Measurements from ENCODE around the gene PLA2G4D.

The PLA2G4D gene, protein sequence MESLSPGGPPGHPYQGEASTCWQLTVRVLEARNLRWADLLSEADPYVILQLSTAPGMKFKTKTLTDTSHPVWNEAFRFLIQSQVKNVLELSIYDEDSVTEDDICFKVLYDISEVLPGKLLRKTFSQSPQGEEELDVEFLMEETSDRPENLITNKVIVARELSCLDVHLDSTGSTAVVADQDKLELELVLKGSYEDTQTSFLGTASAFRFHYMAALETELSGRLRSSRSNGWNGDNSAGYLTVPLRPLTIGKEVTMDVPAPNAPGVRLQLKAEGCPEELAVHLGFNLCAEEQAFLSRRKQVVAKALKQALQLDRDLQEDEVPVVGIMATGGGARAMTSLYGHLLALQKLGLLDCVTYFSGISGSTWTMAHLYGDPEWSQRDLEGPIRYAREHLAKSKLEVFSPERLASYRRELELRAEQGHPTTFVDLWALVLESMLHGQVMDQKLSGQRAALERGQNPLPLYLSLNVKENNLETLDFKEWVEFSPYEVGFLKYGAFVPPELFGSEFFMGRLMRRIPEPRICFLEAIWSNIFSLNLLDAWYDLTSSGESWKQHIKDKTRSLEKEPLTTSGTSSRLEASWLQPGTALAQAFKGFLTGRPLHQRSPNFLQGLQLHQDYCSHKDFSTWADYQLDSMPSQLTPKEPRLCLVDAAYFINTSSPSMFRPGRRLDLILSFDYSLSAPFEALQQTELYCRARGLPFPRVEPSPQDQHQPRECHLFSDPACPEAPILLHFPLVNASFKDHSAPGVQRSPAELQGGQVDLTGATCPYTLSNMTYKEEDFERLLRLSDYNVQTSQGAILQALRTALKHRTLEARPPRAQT

DNA sequence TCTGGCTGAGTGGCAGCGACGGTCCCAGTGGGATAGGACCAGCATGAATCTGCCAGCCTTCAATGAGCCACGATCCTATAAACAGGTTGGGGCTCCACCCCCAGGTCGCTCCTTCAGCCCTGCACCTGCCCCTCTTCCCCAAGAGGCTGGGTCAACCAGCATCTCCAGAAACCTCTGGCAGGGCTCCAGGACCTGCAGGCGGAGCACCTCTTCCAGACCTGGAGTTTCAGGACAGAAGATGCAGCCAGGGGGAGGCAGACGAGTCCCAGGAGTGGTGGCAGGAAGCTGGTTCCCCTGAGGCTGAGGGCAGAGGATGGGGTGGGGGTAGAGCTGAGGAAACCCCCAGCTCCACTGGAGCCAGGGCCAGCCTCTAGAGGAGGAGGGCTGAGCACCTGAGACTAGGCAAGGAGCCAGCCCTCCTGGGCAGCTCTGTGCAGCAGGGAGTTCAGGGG, at the start of gene PLA2G4D:
Gene PLA2G4D (minus strand): TSS at position 51 of the 452 bp plus-strand sequence. CDS start 103 bp downstream, outside the sequence.
- no peak for DNase-seq

DNA sequence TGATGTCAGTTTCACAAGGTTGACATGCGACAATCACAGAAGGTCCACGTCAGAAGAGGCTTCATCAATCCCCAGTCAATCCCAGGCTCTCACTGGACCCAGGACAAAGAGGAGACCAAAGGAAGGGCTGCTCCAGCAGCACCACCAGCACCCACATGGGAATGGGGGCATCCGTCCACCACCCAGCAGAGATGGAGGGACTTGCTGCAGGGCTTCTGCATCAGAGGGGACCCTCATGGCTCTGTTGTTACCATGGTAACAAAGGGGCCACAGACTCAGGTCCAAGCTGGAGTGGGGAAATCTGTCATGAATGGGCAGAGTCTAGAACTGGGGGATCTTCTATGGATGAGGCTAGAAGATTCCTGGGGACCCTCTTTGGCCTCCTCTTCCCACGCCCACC, 49.0 kb upstream of the PLA2G4D start:
- no peak for DNase-seq

DNA sequence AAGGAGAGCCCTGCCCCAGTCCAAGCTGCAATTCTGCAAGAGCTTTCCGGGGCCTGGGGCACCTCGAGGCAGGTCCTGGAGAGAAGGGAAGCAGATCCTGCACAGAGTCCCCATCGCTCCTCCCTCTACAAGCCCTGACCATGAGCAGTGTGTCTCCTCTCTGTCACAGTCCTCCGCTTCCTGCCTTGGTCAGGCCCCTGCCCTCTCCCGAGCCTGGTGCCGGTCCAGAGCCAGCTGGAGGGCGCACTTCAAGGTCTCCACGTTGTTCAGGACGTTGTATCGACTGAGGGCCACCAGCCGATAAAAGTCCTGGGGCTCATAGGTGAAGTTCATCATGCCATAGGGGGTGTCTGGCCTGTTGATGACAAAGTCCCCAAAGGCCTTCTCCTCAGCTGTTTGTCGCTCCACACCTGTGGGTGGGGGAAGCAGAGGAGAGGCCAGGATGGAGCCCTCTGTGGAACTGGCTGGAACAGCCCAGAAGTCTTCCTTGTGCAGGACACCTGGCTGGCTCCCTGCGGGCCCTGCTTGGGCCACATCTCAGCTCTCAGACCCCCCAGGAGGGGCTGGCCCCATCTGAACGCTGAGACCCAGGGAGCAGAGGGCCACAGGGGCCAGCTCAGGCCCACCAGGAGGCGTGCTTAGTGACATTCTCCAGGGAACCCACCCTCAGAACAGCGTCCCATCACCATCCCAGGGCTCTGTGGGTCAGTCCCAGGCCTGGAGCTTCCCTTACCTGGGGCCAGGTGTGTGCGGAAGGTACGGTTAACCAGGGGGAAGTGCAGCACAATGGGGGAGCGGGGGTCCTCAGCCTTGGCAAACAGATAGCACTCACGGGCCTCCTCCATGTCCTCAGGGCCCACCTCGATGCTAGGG, 47.7 kb upstream of the PLA2G4D start:
- no peak for DNase-seq

DNA sequence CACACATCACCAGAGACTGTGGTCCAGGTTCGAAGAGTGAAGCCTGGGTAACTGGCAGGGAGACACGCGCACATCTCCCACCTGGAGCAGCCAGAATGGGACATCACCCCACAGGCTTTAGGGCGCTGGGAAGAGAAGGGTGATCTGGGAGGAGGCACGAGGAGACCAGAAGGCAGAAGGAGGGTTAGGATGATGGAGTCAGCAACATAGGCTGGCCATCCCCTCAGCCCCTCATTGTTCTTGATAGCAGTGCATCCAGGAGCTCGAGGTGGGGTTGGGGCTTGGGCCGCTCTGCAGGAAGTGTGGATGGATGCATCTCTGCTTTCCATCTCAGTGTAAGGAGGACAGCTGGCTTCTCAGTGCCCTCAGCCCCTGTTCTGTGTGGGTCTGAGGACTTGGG, 46.9 kb upstream of the PLA2G4D start:
- no peak for DNase-seq

DNA sequence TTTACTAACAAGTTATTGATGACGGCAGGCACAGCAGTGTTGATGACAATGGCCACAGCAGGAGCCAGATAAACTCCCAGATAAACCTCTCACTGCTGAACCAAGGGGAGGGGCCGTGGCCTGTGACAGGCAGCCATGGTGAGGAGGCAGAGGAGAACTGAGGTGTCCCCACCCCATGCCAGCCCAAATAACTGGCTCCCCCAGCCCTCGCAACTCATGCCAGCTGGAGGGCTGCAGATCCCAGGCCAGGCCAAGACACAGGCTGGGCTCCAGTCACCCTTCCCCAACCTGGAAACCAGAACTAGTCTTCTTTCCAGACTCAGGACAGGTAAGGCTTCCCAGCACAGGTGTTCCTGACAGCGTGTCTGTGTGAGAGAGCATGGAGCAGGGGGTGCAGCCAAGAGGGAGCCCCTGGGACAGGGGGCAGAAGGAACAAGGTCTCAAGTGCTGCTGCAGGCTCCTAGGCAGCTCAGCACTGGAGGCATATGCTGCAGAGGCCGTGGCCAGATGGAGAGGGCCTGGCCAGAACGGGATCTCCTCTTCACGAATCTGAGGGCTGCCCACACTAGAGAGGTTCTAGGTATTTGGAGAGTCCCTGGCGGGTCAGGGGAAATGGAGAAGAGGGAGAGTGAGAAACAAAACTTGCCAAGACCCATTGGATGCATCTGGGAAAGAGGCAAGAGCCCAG, 46.2 kb upstream of the PLA2G4D start:
- no peak for DNase-seq

DNA sequence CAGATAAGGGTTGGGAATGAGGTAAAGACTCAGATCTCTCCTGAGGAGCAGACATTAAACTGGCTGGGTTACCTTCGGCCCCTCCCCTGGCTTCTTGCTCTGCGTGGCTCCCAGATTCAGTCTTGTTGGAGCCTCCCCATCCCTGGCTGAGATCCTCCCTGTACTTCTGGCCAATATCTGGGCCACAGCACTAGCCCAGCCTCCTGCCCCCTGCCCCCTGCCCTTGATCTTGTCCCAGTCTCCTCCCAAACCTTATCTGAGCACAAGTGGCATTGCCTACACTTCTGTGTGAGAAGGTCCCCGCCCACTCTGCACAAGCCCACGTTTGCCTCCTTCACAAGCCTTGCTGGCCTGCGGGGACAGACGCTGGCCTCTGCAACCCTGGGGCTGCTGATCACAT, 45.2 kb upstream of the PLA2G4D start:
- DNase-seq, result no peak

DNA sequence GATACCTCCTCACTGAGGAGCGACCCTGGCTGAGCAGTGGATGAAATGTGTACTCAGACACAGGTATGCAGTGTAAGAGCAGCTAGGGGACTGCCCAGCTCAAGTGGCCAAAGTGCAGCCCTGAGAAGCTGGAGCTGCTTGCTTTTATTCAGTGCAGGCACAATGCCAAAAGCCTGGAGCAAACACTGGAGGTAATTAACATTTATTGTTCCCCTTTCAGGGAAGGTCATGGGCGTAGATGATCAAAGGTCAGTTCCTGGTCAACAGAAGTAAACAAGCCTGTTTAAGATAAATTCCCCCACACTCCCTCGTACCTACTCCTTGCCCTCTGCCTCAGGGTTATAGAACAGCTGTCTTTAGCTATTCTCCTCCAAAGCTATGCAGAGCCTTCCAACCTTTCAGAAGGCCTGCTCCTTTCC, 44.6 kb upstream of the PLA2G4D start:
- no peak for DNase-seq

DNA sequence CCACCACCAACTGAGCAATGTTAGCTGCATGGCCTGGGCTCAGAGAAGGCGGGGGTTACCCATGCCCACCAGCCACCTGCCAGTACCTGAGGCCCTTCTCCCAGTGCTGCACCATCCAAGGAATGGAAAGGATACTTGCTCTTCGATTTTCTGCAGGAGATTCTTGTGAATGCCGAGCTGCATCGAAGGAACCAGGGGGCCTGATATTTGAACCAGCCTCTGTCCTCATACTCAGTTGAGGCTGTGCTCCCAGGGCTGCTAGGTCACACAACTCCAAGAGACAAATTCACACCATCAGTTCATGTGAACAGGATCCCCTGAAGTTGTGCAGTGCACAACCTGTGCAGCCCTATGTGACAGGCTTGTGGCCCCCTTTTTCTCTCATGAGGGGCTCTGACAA, 44.0 kb upstream of the PLA2G4D start:
- no peak for DNase-seq

DNA sequence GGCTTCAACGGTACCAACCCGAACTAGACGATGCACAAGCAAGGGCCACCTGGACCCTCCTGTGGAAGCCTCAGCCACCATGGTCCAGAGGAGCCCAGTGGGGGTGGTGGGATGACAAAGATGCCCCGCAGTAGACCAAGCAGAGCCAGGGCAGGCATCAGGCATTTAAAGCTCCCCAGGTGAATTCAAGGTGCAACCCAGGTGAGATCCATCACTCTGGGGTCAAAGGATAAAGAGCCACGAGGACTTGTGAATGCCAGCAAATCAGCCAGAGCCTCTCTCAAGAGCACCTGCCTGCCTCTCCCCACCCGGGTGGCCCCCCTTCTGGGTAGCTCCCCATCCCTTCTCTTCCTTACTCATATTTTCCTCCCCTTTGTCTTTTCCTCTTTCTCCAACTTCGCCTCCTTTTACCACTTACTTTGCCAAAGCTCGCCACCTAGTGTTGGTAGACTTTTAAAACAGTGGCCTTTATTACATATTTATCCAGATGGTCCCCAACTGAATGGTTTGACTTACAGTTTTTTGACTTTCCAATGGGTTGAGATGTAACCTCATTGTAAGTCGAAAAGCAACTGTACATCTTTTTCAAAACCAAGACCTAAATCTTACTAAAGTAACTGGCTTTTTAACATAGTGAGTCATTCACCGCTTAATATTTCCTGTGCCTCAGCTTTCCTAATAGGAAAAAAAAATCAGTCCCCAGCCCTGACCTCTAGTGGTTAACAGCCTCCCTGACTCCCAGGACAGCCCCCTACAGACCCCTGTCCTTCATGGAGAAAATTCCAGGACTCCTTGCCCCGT, 43.3 kb upstream of the PLA2G4D start:
- DNase-seq, result peak; percentile 48

DNA sequence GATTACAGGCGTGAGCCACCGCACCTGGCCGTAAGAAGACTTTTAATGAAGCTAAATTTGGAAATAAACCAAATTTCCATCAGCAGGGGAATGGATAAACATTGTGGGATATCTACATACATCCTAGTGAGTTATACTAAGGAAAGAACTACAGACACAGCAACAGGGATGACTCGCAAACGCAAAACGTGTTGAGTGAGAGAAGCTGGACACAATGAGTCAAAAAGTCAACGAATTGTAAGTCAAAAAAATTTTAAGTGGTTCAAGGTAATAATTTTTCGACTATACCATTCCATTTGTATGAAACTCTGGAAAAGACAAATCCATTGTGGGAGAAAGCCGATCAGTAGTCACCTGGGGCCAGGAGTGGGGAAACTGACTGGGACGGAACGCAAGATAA, 42.2 kb upstream of the PLA2G4D start:
- DNase-seq, result no peak

DNA sequence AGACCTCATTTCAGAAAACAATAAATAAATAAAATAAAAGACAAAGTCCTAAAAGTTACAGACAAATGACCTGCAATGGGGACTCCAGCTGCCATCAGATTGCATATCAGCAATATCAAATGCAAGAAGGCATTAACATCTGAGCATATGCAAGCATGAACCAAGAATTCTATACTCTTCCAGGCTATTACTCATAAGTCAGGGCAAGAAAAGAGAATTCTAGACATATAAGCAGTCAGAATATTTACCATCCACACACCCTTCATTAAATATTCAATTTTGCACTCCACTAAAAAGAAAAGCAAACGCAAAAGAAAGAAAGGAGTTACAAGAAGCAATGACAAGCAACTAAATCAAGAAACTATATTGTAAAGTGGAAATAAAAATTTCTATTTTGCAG, 41.0 kb upstream of the PLA2G4D start:
- no peak for DNase-seq

DNA sequence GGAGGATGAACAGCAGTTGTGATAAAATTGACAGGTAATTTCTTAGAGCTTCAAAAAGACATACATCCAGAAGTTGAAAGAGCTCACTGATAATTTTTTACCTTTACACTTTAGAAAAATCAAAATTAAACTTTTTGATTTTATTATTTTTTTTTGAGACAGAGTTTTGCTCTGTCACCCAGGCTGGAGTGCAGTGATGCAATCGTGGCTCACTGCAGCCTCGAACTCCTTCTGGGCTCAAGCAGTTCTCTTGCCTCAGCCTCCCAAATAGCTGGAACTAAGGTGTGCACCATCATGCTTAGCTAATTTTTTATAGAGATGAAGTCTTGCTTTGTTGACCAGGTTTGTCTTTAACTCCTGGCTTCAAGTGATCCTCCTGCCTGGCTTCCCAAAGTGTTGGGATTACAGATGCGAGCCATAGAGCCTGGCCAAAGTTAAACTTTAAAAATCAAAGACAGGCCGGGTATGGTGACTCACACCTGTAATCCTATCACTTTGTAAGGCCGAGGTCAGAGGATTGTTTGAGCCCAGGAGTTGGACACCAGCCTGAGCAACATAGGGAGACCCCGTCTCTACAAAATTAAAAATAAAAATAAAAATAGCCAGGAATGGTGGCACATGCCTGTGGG, 40.4 kb upstream of the PLA2G4D start:
- no peak for DNase-seq

DNA sequence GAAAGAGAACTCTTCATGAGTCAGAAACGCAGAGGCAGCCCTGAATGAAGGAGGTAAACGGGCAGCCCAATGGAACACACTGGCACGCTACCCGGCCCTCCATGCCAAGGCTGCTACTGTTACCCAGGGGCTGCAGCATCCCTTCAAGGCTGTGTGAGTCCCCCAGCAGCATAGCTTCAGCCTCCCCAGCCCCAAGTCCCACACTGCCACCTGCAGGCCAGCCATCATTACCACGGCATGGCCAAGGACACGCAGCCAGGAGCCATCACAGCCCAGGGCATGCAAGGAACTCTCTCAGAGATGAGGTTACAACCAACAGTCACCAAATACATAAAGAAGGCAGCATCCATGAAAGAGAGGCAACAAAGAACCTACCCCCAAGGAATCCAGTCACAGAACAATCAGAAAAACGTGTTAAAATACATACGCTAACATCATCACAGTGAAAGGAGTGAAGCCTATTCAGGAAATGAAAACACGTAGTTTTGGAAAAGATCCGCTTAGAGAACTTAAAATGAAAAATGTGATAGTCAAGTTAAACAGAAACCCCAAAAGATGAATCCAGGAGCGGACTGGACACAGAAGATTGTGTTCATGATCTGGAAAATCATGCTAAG, 39.6 kb upstream of the PLA2G4D start:
- DNase-seq, result peak; percentile 76

DNA sequence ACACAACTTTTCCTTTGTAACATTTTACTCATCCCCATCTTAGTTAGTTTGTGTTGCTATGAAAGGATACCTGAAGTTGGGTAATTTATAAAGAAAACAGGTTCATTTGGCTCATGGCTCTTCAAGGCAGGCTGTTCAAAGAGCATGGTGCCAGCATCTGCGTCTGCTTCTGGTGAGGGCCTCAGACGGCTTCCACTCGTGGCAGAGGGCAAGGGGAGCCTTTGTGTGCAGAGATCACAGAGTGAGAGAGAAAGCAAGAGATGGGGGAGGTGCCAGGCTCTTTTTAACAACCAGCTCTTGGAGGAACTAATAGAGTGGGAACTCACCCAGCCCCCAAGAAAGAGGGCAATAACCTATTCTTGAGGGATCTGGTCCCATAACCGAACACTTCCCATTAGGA, 39.0 kb upstream of the PLA2G4D start:
- DNase-seq, result no peak

DNA sequence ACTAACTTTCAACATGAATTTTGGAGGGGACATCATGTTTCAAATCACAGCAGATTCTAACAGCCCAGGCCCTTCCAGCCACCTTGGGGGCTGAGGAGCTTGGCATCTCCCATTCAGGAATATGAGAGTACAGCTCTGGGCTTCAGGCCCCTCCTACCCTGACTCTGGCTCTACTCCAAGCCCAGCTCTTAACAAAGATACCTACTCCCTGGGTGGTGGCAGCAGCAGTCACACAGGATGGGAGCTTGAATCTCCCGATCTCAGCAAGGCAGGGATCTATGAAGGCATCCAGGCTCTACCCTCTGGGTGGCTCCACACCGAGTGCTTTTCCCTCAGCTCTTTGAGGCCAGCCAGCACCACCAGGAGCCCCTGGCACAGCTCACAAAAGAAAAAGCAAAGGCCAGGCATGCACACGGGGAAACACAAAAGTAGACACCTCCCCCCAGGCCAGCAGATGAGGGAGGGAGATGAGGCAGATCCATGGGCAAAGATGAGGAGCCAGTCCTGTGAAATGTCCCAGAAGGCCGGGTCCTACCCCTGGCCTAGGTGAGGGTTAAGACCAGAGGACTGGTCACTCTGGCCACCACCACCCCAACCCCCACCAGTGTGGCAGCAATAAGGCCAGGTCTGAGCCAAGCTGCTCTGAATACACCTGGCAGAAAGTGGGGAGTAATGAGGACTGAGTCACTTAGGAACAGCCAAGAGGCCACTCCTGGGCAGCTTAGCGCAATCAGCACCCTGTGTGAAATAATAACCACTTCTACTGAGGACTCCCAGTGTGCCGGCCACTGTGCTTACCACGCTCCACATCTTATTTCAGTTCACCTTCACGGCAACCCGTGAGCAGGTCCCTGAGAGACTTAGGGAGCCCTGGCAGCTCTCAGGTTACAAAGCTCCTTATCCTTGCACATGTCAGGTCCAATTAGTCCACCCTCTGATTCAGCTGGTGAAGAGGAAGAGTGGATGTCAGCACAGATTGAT, 37.8 kb upstream of the PLA2G4D start:
- no peak for DNase-seq

DNA sequence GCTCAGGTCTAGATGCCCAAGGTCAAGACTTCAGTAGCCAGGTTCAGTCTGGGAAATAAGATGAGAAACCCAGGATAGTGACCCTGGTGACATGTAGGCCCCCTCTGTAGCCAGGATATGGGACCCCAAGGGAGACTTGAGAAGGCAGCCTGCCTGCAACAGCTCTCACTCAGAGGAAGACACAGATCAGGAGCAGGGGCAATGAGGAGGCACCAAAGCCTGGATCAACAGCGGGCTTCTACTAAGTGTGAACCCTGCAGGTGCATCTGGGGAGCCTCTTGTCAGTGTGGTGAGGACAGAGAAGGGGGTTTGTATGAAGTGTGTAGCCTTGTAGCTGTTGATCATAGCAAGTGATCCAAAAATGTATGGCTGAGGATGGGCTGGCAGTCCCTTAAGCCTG, 36.6 kb upstream of the PLA2G4D start:
- no peak for DNase-seq

DNA sequence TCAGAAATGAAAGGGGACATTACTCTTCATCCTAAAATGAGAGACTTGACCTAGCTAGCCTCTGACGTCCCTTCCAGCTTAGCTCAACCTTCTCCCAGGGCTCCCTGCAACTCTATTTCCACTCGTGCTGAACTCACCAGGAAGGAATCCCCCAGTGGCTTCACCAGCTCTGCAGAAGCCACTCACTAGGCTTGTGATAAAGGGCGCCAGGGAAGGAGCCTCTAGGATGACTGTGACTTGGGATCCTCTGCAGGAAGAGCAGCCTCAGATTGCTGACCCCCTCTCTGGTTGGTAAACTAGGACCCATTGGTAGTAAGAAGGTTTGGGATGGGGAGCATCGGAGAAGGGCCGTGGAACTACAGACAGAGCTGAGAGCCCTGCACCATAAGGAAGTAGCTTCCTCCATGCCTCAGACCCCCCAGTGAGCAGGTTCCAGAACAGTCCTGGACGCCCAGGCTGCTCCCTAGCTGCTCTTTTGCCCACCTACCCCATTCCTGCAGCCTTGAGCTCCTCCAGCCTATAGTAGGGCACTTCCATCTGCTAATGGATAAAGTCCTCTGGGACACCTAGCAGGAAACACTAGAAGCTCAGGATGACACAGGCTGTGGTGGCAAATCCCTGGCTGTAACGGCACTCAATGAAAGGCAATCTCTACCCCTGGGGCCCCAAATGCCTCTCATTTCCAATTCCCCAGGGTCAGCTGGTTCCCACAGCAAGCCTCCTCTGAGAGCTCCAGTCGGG, 36.1 kb upstream of the PLA2G4D start:
- DNase-seq, result no peak

DNA sequence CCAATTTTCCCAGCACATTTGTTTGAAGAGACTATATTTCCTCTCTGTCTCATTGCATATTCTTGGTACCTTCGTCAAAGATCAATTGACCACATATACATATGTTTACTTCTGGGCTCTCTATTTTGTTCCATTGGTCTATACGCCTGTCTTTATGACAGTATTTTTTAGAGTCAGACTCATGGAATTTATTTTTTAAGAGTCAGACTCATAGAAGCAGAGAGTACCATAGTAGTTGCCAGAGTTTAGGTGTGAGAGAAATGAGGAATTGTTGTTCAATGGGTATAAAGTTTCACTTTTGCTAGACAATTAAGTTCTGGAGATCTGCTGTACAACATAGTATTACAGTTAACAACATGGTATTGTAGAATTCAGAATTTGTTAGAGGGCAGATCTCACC, 35.0 kb upstream of the PLA2G4D start:
- DNase-seq, result no peak

DNA sequence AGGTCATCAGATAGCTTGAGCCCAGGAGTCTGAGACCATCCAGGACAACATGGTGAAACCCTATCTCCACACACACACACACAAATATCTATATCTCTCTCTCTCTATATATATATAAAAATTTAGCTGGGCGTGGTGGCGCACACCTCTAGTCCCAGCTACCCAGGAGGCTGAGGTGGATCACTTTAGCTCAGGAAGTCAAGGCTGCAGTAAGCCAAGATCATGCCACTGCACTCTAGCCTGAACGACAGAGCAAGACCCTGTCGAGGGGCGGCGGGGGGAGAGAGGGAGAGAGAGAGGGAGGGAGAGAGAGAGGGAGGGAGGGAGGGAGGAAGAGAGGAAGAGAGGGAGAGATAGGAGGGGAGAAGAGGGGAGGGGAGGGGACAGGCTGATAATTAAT, 34.1 kb upstream of the PLA2G4D start:
- DNase-seq, result no peak

Data from activated CD4-positive, alpha-beta T cell treated with anti-CD3 and anti-CD28 coated beads, Interleukin-10, Interleukin-2, amounts not matched to agents 100 ng/mL and 50 ng/mL, durations not matched to agents 16 hours and 8 hours (primary cell).